OCI-LY7 (cell line): Measurements from ENCODE around the gene HGFAC. TPM values are rescaled to one million over a fixed set of nuclear protein-coding genes. Genes with fewer than 3 reads are reported as not detected.

ENCODE experiments used
- BruUV-seq: library from RNA; stranded (reverse); fragments of 400-500 nt; replicated peaks from 2 replicates; lab custom pipeline; 2021; lab: Mats Ljungman, UMichigan
- CTCF ChIA-PET: fragments of 300-600 bp; sonication (Branson Sonifier 250); formaldehyde crosslinking; loops from one replicate; lab custom pipeline; 2022; ENCODE audit warnings: antibody characterized with exemption; ENCODE audit not compliant: unreplicated experiment; lab: Charles Lee
- POLR2A ChIA-PET: fragments of 300-600 bp; sonication (Branson Sonifier 250); formaldehyde crosslinking; loops from one replicate; lab custom pipeline; 2022; ENCODE audit warnings: antibody characterized with exemption; lab: Charles Lee
- DNase-seq: peaks from one replicate; pipeline ENCODE4 v3.0.0-alpha.2; 2015; ENCODE audit warnings: low spot score
- H2AFZ ChIP-seq: fragments of 200-600 bp; sonication (generic), shearing (Covaris generic); 2 replicates; pipeline ENCODE4 v1.6.1; 2014; ENCODE audit warnings: mild to moderate bottlenecking, antibody characterized with exemption, low read length, moderate library complexity
- H3K27ac ChIP-seq: fragments of 200-600 bp; sonication (generic); 2 replicates; pipeline ENCODE4 v1.5.1; 2014; ENCODE audit warnings: mixed run types, low read depth, mild to moderate bottlenecking, moderate library complexity, low read length, inconsistent platforms; ENCODE audit not compliant: poor library complexity, severe bottlenecking
- H3K36me3 ChIP-seq: fragments of 200-600 bp; sonication (generic); 2 replicates; pipeline ENCODE4 v1.6.1; 2014; ENCODE audit warnings: mild to moderate bottlenecking, antibody characterized with exemption, low read length, moderate library complexity, mixed read lengths; ENCODE audit not compliant: insufficient read depth
- H3K4me1 ChIP-seq: fragments of 200-600 bp; sonication (generic); 2 replicates; pipeline ENCODE4 v1.5.1; 2014; ENCODE audit warnings: mild to moderate bottlenecking, low read length; ENCODE audit not compliant: insufficient read depth, poor library complexity, severe bottlenecking
- H3K4me2 ChIP-seq: fragments of 200-600 bp; sonication (generic); 2 replicates; pipeline ENCODE4 v1.6.1; 2014; ENCODE audit warnings: mild to moderate bottlenecking, low read length
- H3K4me3 ChIP-seq: fragments of 200-600 bp; sonication (generic); 2 replicates; pipeline ENCODE4 v1.5.1; 2014; ENCODE audit warnings: mild to moderate bottlenecking, low read depth, low read length; ENCODE audit not compliant: poor library complexity, severe bottlenecking
- H3K79me2 ChIP-seq: fragments of 200-600 bp; sonication (generic); 2 replicates; pipeline ENCODE4 v1.6.1; 2016; ENCODE audit warnings: low read depth, mild to moderate bottlenecking, low read length, moderate library complexity, mixed read lengths; ENCODE audit not compliant: insufficient read depth
- H3K9me2 ChIP-seq: fragments of 200-600 bp; sonication (generic); 2 replicates; pipeline ENCODE4 v1.6.1; 2016; ENCODE audit warnings: mild to moderate bottlenecking, low read length, mixed read lengths; ENCODE audit not compliant: insufficient read depth
- H3K9me3 ChIP-seq: fragments of 200-600 bp; sonication (generic); 2 replicates; pipeline ENCODE4 v1.6.1; 2014; ENCODE audit warnings: mild to moderate bottlenecking, mixed run types, low read length, mixed read lengths
- H4K20me1 ChIP-seq: fragments of 200-600 bp; sonication (generic); 2 replicates; pipeline ENCODE4 v1.6.1; 2014; ENCODE audit warnings: mild to moderate bottlenecking, antibody characterized with exemption, low read length, moderate library complexity, mixed read lengths; ENCODE audit not compliant: insufficient read depth
- CTCF ChIP-seq: fragments of 200-600 bp; sonication (generic); conservative IDR thresholded peaks from 2 replicates; pipeline ENCODE4 v1.5.1; 2014; ENCODE audit warnings: mild to moderate bottlenecking, antibody characterized with exemption, low read length, moderate library complexity, mixed read lengths
- EZH2phosphoT487 ChIP-seq: fragments of 200-600 bp; sonication (generic); IDR thresholded peaks from 2 replicates; pipeline ENCODE4 v1.6.1; 2018; ENCODE audit warnings: low read depth, borderline replicate concordance, mild to moderate bottlenecking, mixed run types, antibody characterized with exemption, low read length, moderate library complexity, mixed read lengths
- intact Hi-C: fragments of 100-400 bp; cut with micrococcal nuclease; formaldehyde crosslinking; loops from one replicate; pipeline ENCODE4 v1.10.0; 2022; ENCODE audit not compliant: unreplicated experiment
- total RNA-seq, 2 experiments: library from RNA; depleted of rRNA in 1 of 2; stranded (reverse); fragments of >200 nt in 1 of 2; shearing (Covaris generic) in 1 of 2; gene quantifications; 2 replicates each; pipeline ENCODE4 v1.2.3, GENCODE V29; 2014 to 2022

The HGFAC gene
- total RNA-seq, 2 experiments from 2014 or later: not detected

- ChIA-PET CTCF (no interaction called here), POLR2A (no interaction called here)
- no peaks in the 10 kb centered on the region for H3K4me1 ChIP-seq
- intact Hi-C loops: no loop called here
- no peaks in the 10 kb centered on the region for H3K79me2 ChIP-seq
- no peak within 1 kb of the TSS for H2AFZ ChIP-seq
- H3K4me3 ChIP-seq: no peak within 1 kb of the TSS
- TF ChIP-seq CTCF (no peak), EZH2phosphoT487 (no peak)
- DNase-seq: no peak
- H3K4me2 ChIP-seq: no peak within 1 kb of the TSS
- H4K20me1 ChIP-seq: no peaks in the 10 kb centered on the region
- H3K27ac ChIP-seq: no peak within 1 kb of the TSS
- no peaks in the 10 kb centered on the region for H3K36me3 ChIP-seq
- no TSS peak for BruUV-seq
- no peaks in the 10 kb centered on the region for H3K9me3 ChIP-seq
- no peaks in the 10 kb centered on the region for H3K9me2 ChIP-seq
Measured at GRCh38 chr4:3462790-3463415, 21.1 kb downstream of the HGFAC start, which contains the start of gene DOK7. Gene DOK7 (plus strand): TSS chr4:3463306. CDS start chr4:3463376, 70 bp downstream.

- intact Hi-C loops: no loop called here
- TF ChIP-seq CTCF (no peak), EZH2phosphoT487 (no peak)
- Histone ChIP-seq H3K79me2 (no peaks in the 10 kb centered on the region), H3K36me3 (no peaks in the 10 kb centered on the region), H3K4me3 (no peak overlapping the region), H4K20me1 (no peaks in the 10 kb centered on the region), H3K4me1 (no peaks in the 10 kb centered on the region), H3K9me2 (no peaks in the 10 kb centered on the region), H3K9me3 (0 out of 2 replicates have a peak, but pooled peaks cover 2% of the 10 kb centered on the region), H2AFZ (no peak overlapping the region), H3K4me2 (no peak overlapping the region), H3K27ac (no peak overlapping the region)
- BruUV-seq: no TSS peak
- ChIA-PET CTCF (no interaction called here), POLR2A (no interaction called here)
- no peak for DNase-seq
Measured at GRCh38 chr4:3463556-3464348, 22.0 kb downstream of the HGFAC start.
